ENCODE data around the gene KCP.

The KCP gene

GRCh38 chr7:128928159-128928813 is 17.8 kb upstream of the KCP start:
- no peak overlapping the region for H3K27ac ChIP-seq (ENCODE audit: low read length)
- H3K9me3 ChIP-seq (ENCODE audit: insufficient read depth, low read length) = no peaks in the 10 kb centered on the region
- H3K27me3 ChIP-seq (ENCODE audit: low read depth, low read length) = no peaks in the 10 kb centered on the region
- no peak overlapping the region for H3K4me2 ChIP-seq (ENCODE audit: low read length)
- no peak overlapping the region for H3K4me3 ChIP-seq (ENCODE audit: low read length)
- H3K79me2 ChIP-seq (ENCODE audit: low read length) = no peaks in the 10 kb centered on the region
- no peaks in the 10 kb centered on the region for H3K36me3 ChIP-seq (replicated peaks; ENCODE audit: low read depth, low read length)
- no peaks in the 10 kb centered on the region for H4K20me1 ChIP-seq (ENCODE audit: insufficient read depth, low read length)
- H3K4me1 ChIP-seq (ENCODE audit: low read length) = peaks cover 22% of the 10 kb centered on the region
- no peak overlapping the region for H2AFZ ChIP-seq (ENCODE audit: low read depth, low read length)
- no peak for TF ChIP-seq EZH2phosphoT487 (IDR thresholded peaks at IDR 0.05; ENCODE audit: low read depth)
- no peak for TF ChIP-seq CTCF (IDR thresholded peaks at IDR 0.05; ENCODE audit: low read depth, low read length)
- no peak overlapping the region for H3K9ac ChIP-seq (ENCODE audit: low read length)

DNA sequence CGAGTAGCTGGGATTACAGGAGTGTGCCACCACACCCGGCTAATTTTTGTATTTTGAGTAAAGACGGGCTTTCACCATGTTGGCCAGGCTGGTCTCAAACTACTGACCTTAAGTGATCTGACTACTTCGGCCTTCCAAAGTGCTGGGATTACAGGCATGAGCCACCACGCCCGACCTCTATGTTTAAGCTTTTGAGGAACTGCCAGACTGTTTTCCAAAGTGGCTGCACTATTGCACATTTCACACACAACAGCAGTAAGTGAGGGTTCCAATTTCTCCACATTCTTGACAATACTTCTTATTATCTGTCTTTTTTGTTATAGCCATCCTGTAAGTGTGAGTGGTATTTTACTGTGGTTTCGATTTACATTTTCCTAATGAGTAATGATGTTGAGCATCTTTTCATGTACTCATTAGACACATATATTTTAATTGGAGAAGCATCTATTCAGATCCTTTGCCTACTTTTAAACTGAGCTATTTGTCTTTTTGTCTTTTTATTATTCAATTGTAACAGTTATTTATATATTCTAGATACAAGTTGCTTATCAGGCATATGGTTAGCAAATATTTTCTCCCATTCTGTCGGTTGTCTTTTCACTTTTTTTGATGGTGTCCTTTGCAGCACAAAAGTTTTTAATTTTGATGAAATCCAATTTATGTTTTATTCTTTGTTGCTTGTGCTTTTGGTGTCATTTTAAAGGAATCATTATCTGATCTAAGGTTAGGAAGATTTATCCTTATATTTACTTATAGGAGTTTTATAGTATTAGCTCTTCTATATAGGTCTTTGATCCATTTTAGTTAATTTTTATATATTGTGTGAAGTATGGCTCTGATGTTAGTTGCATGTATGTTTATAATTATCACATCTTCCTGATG is 14.4 kb upstream of the KCP start:
- Histone ChIP-seq H3K4me3 (ENCODE audit: low read length) (no peak overlapping the region), H3K79me2 (ENCODE audit: low read length) (no peaks in the 10 kb centered on the region), H3K27me3 (ENCODE audit: low read depth, low read length) (peaks cover 13% of the 10 kb centered on the region; the same call in 1 of the 2 replicates), H3K4me1 (ENCODE audit: low read length) (peaks cover 16% of the 10 kb centered on the region), H2AFZ (ENCODE audit: low read depth, low read length) (no peak overlapping the region), H3K9ac (ENCODE audit: low read length) (no peak overlapping the region), H3K36me3 (replicated peaks; ENCODE audit: low read depth, low read length) (no peaks in the 10 kb centered on the region), H3K4me2 (ENCODE audit: low read length) (no peak overlapping the region), H3K9me3 (ENCODE audit: insufficient read depth, low read length) (no peaks in the 10 kb centered on the region), H3K27ac (ENCODE audit: low read length) (no peak overlapping the region), H4K20me1 (ENCODE audit: insufficient read depth, low read length) (no peaks in the 10 kb centered on the region)
- TF ChIP-seq CTCF (IDR thresholded peaks at IDR 0.05; ENCODE audit: low read depth, low read length) (no peak), EZH2phosphoT487 (IDR thresholded peaks at IDR 0.05; ENCODE audit: low read depth) (no peak)

- Histone ChIP-seq H3K9ac (ENCODE audit: low read length) (no peak overlapping the region), H3K79me2 (ENCODE audit: low read length) (no peaks in the 10 kb centered on the region), H3K9me3 (ENCODE audit: insufficient read depth, low read length) (no peaks in the 10 kb centered on the region), H4K20me1 (ENCODE audit: insufficient read depth, low read length) (no peaks in the 10 kb centered on the region), H3K27me3 (ENCODE audit: low read depth, low read length) (peaks cover 13% of the 10 kb centered on the region; the same call in 1 of the 2 replicates), H3K4me3 (ENCODE audit: low read length) (no peak overlapping the region), H3K4me2 (ENCODE audit: low read length) (no peak overlapping the region), H3K4me1 (ENCODE audit: low read length) (peaks cover 24% of the 10 kb centered on the region), H2AFZ (ENCODE audit: low read depth, low read length) (no peak overlapping the region), H3K27ac (ENCODE audit: low read length) (no peak overlapping the region), H3K36me3 (replicated peaks; ENCODE audit: low read depth, low read length) (no peaks in the 10 kb centered on the region)
- TF ChIP-seq EZH2phosphoT487 (IDR thresholded peaks at IDR 0.05; ENCODE audit: low read depth) = no peak
Measured at GRCh38 chr7:128923411-128923800, 12.9 kb upstream of the KCP start.

DNA sequence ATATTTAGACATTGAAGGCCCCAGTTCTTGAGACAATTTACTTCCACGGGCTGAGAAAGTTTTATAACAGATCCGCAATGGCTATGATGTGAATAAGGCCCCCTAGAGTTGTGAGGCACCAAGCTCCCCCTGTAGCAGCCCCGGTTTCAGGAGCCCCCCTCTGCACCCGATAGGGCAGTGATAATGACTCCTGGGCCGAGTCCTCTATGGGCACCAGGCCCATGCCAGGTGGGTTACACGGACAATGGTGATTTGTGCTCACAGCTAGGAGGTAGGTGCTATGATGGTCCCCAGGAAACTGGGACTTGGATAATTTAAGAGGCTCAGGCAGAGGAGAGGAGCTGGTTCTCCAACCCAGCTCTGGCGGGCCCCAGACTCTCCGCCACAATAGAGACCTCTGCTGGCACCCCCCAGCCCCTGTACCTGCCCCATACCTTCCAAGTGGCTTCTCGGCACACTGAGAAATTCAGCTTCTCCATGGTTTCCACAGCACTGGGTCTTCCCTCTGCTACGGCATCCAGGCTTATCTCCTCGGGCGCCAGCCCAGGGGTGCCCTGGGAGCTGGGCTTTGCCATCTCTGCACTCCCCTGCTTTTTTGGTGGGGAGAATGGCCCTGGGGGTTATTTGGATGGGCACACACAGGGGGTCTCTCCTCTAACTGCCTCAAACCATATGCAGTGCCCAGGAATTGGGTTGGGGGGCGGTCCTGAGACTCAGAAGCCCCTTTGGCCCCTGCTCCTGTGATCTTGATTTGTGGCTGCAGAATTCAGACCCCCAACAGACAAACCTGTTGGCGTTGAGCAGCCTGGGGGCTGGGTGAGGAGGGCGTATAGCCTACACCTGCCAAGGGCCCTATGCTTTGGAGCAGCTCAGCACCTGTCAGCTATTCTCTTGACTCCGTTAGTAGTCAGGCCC is 12.2 kb upstream of the KCP start:
- Histone ChIP-seq H3K27ac (ENCODE audit: low read length) (no peak overlapping the region), H3K9me3 (ENCODE audit: insufficient read depth, low read length) (no peaks in the 10 kb centered on the region), H2AFZ (ENCODE audit: low read depth, low read length) (no peak overlapping the region), H3K4me1 (ENCODE audit: low read length) (peaks cover 23% of the 10 kb centered on the region), H3K4me2 (ENCODE audit: low read length) (no peak overlapping the region), H4K20me1 (ENCODE audit: insufficient read depth, low read length) (no peaks in the 10 kb centered on the region), H3K4me3 (ENCODE audit: low read length) (no peak overlapping the region), H3K27me3 (ENCODE audit: low read depth, low read length) (peaks cover 13% of the 10 kb centered on the region; the same call in 1 of the 2 replicates), H3K79me2 (ENCODE audit: low read length) (no peaks in the 10 kb centered on the region), H3K36me3 (replicated peaks; ENCODE audit: low read depth, low read length) (no peaks in the 10 kb centered on the region), H3K9ac (ENCODE audit: low read length) (no peak overlapping the region)
- no peak for TF ChIP-seq EZH2phosphoT487 (IDR thresholded peaks at IDR 0.05; ENCODE audit: low read depth)
- TF ChIP-seq CTCF (IDR thresholded peaks at IDR 0.05; ENCODE audit: low read depth, low read length) = no peak

All from OCI-LY3 (cell line).